T-helper 9 cell (primary cell): ENCODE data around the gene HEPN1.
A peak's percentile ranks its signal among the peaks of the same experiment; 100 is the strongest.
"Not testable (repeated sequence)": the region's sequence is repeated elsewhere in the genome, so short reads cannot be mapped to it uniquely, and the experiment has no call there.

ENCODE experiments used
- DNase-seq: peaks from one replicate; pipeline ENCODE4 v3.0.0-alpha.2; 2020

The HEPN1 gene

DNA sequence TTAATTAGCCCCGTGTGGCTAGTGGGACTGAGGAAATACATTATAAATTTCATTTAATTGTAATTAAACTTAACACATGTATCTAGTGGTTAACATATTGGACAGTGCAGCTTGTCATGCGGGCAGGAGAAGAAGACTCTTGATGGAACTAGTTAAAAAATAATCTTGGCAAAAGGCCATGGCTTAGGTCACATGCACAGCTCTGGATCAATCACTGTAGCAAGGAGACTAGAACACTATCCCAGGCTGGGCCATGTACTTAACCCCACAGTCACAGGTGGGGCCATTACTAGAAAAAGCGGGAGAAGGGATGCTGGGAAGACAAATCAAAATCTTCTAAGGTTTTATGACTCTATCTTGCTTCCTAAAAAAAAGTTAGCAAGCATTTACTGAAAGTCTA lies 25.5 kb downstream of the HEPN1 start:
- no peak for DNase-seq

DNA sequence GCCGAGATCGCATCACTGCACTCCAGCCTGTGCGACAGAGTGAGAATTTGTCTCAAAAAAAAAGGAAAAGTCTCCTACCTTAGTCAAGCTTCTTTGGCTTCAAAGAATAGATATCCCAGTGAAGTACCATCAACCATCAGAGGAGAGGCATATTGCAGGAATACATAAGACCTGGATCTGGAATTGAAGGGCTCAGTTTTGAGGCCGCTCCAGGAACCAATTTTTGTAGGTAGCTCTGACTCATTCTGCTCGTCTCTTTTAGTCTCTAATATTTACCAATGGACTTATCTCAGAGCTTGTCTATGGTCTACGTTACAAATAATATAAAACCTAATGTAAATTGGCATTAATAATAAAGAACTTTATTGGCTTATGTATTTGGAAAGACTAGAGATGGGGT lies 26.8 kb downstream of the HEPN1 start:
- no peak for DNase-seq

DNA sequence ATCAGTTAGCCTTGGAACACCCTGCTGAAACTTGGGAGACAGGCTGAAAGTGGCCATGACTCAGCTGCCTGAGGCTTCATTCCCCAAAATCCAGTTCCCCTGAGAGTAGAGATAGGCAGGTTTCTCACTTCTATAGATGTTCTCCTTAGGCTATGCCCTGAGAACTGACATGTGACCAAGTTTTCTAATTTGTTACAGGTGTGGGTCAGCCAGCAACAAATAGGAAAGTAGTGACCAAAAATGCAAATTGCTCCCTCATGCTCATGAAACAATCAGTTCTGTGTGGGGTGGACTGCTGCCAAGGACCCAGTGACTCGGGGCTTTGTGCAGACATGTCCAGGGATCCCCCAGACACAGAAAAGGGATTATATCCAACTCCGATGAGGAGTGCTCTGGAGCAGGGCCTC lies 27.7 kb downstream of the HEPN1 start:
- DNase-seq = no peak

- DNase-seq = no peak
These were observed 31.7 kb downstream of the HEPN1 start for GRCh38 chr11:124950601-124951330.

GRCh38 chr11:124951341-124951740 lies 32.3 kb downstream of the HEPN1 start:
- no peak for DNase-seq

GRCh38 chr11:124953753-124954589 lies 34.9 kb downstream of the HEPN1 start, which contains the start of gene CCDC15:
TSS of gene CCDC15 (plus strand) at chr11:124954202. CDS start at chr11:124954733, 531 bp downstream.
- DNase-seq = peak; percentile 92

- DNase-seq = no peak
These were observed 35.5 kb downstream of the HEPN1 start for GRCh38 chr11:124954590-124954955.

- DNase-seq = no peak
These were observed 36.0 kb downstream of the HEPN1 start for GRCh38 chr11:124955035-124955434.

GRCh38 chr11:124961972-124962609 lies 43.0 kb downstream of the HEPN1 start:
- DNase-seq = no peak

GRCh38 chr11:124968197-124968596 lies 49.1 kb downstream of the HEPN1 start:
- not testable (repeated sequence) for DNase-seq
